Dermis blood vessel endothelial cell (primary cell): ENCODE data around the gene PALM. TPM values are rescaled to one million over a fixed set of nuclear protein-coding genes. Genes with fewer than 3 reads are reported as not detected.
"Not testable (repeated sequence)": the region's sequence is repeated elsewhere in the genome, so short reads cannot be mapped to it uniquely, and the experiment has no call there.

Experiments
- DNase-seq: peaks from one replicate; pipeline ENCODE4 v3.0.0; 2010
- total RNA-seq: library from RNA; depleted of rRNA; stranded (reverse); fragments of >200 nt; gene quantifications from 2 replicates; pipeline ENCODE4 v1.2.3, GENCODE V29; 2014

Gene PALM, protein sequence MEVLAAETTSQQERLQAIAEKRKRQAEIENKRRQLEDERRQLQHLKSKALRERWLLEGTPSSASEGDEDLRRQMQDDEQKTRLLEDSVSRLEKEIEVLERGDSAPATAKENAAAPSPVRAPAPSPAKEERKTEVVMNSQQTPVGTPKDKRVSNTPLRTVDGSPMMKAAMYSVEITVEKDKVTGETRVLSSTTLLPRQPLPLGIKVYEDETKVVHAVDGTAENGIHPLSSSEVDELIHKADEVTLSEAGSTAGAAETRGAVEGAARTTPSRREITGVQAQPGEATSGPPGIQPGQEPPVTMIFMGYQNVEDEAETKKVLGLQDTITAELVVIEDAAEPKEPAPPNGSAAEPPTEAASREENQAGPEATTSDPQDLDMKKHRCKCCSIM
- total RNA-seq: 56.3 and 109 TPM in 2 replicates

DNA sequence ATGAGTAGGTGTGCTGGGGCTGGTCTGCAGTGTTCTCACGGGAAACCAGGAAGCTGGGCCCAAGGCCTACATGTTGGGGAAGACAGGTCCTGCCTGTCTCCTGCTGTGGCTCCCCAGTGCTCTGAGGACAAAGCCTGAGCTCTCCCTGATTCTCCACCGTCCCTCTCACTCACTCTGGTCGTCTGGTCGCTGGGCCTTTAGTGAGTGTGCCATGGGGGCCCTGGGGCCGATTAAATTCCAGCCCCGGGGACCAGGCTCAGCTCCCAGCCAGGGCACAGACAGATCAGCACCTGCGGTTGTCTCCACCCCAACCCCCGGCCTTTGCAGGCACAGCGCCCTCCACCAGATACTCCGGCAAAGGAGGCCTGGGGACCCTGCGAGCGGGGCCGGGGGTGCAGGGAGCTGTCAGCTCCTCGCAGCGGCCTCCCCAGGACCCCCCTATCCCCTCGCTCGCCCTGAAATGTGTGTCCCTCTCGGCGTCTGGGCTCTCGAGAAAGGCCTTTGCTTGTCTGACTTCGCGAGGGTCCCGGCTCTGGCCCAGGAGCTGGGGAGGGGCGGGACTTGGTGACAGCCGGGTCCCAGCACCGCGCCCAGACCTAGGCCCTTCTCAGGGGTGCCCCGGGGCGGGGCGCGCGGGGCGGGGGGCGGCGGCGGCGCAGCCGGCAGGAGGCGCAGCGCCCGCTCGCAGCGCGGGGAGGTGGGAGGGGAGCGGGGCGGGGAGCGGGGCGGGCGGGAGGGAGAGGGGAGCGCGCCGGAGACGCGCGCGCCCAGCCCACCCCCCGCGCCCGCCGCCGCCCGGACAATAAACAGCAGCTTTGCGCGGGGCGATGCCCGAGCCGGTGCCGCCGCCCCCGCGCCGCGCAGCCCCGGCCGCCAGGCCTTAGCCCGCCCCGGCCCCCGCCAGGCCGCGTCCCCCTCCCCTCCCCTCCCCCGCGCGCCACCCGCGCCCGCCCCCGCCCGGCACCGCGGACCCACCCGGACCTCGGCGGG is at the start of gene PALM:
Gene PALM (plus strand): TSS at position 782 of the 990 bp plus-strand sequence. CDS start 212 bp downstream, outside the sequence.
- peak; percentile 39 for DNase-seq

DNA sequence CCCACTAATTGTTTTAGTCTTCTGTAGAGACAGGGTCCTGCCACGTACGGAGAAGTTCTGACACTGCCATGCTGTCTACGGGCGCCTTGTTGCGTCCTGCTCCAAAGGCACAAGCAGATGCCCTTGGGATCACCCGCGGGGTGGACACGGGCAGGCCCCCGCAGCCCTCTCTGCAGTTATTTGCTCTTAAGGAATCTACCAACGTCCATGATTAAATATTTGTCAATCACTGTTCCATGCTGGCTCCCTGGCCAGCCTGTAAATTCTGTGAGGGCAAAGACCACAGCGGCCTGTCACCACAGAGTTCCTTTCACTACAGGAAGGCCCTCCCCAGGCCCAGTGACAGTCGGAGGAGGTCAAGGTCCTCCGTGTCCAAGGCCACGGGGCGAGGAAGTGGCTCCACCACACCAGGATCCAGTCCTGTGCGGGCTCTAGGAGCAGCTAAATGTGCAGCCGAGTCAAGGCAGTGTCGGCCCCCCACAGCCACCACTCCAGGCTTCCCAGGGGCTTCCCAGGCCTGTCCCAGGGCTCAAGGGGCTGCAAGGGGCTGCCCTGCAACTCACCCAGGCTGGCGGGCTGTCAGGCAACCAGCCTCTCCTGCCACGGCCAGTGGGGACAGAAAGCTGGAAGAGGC is 47.8 kb upstream of the PALM start:
- no peak for DNase-seq

DNA sequence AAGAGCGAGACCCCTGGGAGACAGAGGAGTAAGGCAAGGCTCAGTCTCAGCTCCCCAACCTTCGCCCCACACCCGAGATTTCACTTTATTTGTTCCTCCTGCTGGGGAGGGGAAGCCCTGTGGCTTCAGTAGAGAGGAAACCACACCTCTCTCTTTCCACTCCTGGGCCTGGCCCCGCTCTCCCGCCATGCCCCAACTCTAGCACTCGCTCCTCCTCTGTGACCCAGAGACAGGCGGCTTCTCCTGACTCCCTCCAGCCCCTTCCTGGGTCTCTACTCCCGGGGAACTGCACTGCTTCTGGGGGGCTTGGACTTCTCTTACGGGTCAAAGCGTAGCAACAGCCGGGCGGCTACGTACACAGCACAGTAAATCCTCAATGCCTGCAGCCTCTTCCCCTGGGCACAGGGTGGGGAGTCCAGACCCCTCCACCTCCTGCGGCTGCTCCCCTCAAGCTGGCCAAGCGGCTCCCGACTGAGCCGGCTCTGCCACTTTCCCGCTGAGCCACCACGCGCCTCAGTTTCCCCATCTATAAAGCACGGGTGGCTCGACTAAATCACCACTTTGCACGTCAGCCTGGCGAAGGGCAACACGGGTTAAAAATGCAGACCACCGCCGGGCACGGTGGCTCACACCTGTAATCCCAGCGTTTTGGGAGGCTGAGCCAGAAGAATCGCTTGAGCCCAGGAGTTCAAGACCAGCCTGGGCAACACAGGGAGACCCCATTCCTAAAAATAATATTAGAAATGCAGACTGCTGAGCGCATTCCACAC is 47.1 kb upstream of the PALM start:
- DNase-seq: peak; percentile 31

DNA sequence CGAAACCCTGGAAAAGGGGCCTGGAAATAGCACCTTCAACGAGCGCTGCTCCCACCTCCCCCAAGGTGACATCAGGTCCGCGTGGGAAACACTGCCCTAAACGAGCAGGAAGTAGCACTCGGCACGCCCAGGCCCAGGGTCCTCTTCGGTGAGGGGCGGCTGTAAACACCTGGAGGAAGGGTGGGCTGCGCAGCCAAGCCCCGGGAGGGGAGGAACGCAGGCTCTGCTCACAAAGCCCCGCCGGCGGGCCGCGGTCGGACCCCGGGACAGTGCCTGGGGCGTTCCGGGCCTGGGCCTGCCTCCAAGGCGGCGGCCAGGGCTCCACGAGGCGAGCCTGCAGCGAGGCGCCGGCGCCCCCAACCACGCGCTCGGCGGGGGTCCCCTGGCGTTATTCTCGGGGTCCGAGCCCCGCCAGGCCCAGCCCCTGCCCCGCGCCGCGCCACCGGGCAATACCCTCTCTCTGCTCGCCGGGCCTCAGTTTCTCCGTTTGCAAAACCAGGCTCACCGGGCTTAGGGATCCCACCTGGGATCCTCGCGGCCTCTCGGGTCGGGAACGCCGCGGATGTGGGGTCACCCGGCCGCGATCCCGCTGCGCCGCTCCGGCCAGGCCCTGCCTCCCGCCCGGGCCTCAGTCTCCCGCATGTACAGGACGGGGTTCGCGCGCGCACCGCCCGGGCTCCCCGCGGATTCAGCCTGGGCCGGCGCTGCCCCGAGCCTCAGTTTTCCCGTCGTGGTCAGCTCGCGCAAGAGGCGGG is 46.4 kb upstream of the PALM start:
- peak; percentile 58 for DNase-seq

DNA sequence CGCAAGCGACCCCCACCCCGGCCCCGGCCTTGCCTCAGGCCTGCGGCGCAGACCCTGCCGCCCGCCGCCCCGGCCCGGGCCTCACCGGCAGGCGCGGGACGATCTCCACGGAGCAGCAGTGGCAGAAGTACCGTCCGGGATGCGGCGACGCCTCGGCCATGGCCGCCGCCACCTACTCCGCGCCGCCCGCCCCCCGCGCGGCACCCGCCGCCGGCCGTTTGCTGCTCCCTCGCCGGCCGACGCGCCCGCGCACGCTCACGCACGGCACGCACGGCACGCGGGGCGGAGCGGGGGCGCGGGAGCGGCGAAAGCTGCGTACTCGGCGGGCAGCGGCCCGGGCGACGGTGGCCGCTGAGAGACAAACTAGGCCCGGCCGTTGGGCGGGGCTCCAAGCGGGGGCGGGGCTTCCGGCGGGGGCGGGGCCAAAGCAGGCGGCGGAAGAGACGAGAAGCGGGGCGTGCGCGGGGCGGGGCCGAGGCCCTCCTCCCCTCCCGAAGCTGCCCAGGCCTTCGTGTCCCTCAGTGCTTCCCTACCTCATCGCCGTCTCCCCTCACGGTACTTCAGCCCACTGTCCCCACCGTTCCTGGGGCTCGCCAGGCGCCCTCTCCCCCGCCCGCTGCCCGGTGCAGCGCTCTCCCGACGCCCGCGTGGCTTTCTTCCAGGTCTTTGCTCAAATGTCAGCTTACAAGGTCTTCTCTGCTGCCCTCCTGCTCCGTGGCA is 45.6 kb upstream of the PALM start, which contains the start of gene RNF126:
Gene RNF126 (minus strand): TSS at position 253 of the 720 bp plus-strand sequence. CDS start 93 bp downstream, at position 160.
- DNase-seq: peak; percentile 95

DNA sequence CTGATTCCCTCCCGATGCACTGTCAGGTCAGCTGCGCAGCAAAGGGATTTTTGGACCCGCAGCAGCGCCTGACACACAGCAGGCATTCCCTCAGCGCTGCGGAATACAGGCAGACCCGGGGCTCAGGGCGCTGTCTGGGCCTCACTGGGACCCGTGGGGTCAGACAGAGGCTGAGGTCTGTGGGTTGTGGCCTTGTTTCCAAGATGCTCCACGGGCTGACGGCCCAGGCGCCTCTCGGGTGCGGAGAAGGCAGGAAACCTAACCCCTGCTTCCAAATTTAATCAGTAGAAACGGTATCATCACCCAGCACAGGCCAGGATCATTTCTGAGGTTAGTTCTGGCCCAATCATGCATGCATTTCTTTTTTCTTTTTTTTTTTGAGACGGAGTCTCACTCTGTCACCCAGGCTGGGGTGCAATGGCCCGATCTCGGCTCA is 45.0 kb upstream of the PALM start:
- DNase-seq: no peak

DNA sequence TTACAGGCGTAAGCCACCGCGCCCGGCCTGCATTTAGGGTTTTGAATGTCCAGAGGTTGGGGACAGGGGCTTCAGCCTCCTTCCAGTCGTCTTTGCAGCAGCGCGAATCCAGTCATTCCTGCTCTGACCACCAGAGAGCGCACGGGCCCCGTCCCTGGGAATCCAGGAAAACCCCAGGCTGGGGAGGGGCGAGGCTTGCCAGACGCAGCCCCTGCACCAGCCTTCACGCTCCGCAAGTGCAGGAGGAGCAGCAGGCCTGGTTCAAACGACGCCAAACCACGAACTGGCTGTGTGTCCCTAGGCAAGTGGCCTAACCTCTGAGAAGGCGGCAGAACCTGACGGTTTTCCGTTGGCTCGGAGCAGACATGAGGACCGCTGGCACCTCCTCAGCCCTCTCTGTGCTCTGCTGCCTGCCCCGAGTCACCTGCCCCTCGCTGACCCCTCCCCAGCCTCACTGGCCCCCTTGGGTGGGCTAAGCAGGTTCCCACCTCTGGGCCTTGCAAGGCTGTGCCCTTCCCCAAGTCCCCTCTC is 43.8 kb upstream of the PALM start:
- peak; percentile 87 for DNase-seq

DNA sequence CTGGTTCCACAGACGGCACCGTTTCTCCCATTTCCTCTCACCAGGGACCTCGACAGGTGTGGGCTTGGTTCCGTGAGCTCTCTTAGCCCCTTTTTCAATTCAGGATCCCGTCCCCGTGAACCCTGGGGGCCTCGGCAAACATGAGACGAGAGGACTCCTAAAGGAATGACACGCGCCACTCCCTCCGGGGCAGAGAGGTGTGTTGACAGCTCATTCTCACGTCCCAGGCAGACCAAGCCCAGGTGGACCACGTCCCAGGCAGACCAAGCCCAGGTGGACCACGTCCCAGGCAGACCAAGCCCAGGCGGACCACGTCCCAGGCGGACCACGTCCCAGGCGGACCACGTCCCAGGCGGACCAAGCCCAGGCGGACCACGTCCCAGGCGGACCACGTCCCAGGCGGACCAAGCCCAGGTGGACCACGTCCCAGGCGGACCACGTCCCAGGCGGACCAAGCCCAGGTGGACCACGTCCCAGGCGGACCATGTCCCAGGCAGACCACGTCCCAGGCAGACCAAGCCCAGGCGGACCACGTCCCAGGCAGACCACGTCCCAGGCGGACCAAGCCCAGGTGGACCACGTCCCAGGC is 41.7 kb upstream of the PALM start:
- not testable (repeated sequence) for DNase-seq

DNA sequence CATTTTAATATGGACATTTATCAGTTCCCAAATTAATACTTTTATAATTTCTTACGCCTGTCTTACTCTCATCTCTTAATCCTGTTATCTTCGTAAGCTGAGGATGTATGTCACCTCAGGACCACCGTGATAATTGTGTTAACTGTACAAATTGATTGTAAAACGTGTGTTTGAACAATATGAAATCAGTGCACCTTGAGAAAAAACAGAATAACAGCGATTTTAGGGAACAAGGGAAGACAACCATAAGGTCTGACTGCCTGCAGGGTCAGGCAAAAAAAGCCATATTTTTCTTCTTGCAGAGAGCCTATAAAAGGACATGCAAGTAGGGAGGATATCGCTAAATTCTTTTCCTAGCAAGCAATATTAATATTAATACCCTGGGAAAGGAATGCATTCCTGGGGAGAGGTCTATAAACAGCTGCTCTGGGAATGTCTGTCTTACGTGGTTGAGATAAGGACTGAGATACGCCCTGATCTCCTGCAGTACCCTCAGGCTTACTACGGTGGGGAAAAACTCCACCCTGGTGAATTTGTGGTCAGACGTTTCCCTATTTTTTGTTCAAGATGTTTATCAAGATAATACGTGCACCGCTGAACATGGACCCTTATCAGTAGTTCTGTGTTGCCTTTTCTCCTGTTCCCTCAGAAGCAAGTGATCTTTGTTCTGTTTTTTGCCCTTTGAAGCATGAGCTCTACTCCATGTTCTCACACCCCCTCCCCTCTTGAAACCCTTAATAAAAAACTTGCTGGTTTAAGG is 39.9 kb upstream of the PALM start:
- DNase-seq: not testable (repeated sequence)

DNA sequence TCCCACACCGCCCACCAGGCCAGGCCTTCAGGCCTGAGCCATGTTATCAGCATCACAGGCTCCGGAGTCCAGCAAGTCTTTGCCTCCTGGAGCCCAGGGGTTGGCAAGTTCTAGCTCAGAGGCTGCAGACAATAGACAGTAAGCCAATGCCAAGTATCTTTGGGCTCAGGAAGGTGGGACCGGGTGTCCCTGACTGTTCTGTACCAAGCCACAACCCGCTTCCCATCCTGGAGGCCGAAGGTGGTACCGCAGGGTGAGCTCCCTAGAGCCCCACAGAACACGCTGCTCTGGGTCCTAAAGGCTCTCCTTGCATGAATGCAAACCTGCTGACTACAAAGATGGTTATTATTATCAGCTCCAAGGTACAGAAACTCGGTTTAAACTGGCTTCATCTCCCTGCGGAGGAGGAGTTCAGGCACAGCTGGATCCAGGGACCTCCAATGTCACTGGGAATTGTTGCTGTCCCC is 38.1 kb upstream of the PALM start:
- no peak for DNase-seq

DNA sequence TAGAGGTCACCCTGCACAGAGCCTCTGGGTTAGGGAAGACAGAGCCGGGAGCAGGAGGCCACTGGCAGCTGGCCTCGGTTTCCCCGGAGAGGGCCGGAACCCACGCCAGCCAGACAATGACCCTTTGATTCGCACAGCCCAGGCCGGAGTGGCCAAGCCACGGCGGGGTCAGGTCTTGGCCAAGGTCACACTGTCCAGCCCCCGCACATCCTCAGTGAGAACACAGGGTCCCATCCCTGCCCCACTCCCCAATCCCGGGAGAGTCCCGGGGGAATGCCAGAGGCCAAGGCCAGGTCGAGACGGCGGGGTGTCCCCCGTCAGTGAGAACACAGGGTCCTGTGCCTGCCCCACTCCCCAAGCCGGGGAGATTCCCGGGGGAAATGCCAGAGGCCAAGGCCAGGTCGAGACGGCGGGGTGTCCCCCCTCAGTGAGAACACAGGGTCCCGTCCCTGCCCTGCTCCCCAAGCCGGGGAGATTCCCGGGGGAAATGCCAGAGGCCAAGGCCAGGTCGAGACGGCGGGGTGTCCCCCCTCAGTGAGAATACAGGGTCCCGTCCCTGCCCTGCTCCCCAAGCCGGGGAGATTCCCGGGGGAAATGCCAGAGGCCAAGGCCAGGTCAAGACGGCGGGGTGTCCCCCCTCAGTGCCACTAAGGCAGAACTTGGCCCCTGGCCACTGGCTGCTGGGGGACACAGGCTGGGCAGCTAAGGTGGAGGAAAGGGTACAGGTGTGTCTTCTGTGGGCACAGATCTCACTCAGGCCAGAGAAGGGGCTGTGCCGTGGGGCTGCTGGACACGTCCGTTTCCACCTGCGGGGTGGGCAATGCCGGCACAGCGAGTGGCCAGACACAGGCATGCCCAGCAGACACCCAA is 34.2 kb upstream of the PALM start:
- no peak for DNase-seq

DNA sequence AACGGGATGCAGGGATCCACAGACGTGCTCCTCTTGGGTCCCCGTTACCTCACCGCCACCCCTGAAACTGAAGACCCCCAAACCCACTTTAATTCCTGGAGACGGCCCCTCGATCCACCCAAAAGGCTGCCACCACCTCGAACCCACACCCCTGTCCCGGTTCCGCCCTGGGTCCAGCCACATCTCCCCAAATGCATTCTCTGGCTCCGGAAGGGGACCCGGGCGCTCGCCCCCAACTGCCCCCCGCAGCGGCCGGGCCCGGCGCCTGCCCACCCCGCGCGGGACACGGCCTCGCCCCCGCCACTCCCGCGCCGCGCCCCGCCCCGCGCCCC is 32.8 kb upstream of the PALM start:
- no peak for DNase-seq

DNA sequence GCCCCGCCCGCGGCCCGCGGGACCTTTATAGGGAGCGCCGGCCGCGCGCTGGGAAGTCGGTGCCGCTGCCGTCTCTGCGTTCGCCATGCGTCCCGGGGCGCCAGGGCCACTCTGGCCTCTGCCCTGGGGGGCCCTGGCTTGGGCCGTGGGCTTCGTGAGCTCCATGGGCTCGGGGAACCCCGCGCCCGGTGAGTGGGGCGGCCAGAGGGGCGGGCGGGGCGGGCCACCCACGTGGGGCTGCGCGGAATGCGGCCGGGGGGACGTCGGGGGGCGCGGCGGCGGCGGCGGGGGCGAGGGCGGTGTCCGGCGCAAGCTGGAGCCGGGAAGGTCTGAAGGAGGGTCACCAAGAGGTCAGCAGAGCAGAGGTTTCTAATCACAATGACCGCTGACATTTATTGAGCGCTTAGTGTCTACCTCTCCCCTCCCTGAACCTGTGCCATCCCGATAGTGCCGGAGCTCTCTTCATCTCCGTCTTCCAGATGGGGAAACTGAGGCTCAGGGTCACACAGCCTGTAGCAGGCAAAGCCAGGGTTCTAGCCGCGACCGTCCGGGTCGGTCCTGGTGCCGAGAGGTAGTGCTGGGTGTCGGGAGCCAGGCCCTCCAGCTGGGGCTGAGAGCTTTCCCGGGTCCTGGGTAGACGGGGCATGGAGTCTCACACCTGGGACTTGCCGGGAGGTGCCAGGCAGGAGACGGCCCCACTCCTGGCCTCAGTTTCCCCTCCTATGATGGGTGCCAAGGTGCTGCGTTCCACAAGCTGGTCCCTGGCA is 32.2 kb upstream of the PALM start, which contains the start of gene FSTL3:
Gene FSTL3 (plus strand): TSS at position 54 of the 767 bp plus-strand sequence. CDS start 32 bp downstream, at position 86.
- no peak for DNase-seq

DNA sequence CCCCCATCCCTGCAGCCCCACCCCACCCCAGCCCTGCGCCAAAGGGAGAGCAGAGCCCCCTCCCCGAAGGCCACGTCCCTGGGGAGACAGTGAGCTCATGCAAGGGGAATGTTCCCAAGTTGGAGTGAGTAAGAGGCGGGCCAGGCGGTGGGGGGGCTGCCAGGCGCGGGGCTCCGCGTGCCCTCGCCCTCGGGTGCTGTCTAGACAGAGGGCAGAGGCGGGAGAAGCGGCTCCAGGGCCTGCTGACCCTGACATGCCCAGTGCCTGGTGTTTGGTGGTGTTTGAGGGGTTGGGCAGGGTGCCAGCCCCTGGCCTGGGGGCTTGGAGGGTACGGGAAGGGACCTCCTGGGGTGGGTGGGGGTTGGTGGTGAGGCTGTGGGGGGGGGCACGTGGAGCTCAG is 31.5 kb upstream of the PALM start:
- DNase-seq: peak; percentile 64

DNA sequence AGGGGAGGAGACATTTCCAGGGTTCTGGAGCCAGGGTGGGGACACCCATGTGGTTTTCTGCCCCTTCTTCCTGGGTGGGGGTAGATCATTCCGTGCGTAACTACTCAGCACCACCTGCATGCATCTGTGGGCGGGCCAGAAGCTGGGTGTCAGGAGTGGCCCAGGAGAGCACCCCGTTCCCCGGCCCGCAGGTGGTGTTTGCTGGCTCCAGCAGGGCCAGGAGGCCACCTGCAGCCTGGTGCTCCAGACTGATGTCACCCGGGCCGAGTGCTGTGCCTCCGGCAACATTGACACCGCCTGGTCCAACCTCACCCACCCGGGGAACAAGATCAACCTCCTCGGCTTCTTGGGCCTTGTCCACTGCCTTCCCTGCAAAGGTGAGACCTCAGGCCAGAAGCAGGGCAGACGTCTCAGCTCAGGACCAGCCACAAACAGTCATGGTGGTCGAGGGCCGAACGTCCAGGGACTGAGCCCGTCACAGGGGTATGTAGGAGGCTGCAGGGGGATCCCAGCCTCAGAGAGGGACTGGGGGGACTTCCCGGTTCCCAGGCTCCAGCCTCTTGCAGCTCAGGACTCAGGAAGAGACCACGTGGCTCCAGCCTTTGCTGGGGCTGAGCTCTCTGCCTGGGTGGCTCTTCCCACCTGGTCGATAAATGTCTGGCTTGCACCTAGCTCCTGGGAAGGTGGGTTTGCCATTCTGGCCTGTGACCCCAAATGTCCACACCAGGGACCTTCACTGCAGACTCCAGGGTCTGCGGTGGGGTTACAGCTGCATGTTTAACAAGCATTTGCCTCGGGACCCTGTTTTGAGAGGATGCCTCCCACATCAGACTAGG is 30.9 kb upstream of the PALM start:
- DNase-seq: no peak

DNA sequence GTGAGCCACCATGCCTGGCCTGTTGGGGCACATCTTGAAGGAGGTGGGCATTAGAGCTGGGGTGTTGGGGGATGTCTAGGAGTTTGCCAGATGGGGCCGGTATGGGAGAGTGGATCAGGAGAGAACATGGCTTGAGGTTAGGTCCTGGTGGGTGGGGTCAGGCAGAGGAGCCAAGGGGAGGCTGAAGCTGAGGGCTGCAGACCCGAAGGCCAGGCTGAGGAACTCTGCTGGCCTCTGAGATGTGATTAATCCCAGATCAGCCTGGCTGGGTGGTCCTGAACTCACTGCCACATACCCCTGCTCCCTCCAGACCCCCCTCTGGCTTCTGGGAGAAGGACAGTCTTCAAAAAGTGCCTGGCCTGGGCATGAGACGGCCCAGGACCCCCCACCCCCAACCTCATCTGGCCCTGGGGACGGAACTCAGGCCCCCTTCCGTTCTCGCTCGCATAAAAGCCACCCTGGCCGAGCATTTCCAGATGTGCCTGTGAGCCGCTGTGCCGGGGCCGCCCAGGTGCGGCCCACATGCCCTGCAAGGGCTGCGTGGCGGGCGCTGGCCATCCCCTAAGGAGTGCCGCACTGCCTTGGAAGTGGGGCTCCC is 29.8 kb upstream of the PALM start:
- DNase-seq: no peak
